ENCODE results near the gene FAM107B. TPM values are rescaled to one million over a fixed set of nuclear protein-coding genes. Genes with fewer than 3 reads are reported as not detected.

Gene FAM107B
- total RNA-seq, 1 donor: 17.7 TPM

DNA sequence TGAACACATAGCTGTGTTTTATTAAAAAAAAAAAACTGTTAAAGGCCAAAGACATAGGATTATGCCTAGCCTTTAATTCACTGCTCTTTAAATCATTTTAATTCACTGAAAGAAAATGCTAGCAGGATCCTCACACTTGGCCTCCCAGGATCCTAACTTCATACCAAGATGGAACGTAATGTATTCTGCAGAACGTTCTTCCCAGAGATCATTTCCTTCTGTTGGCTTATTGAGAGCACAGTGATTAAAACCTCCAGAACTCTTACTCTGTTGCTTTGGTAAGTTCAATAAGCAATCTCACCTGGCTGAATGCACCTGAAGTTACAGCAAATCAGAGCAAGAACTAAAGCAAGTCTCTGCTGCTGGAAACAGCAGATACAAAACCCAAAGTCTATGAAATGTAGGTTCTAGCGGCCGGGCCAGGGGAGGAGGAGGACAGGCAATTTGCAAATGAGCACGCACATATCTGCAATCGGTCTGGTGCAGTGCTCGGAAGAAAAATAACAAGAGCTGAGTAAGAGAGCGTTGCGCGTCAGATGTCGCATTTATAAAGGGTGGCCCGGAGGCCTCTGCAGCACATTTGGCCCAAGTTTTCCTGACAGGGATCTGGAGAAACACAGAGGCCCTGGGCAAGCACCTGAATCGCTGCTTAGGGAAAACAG is 193.9 kb downstream of the FAM107B start:
- TF ChIP-seq CTCF (IDR thresholded peaks at IDR 0.05; ENCODE audit: insufficient read depth, low read depth, low read length): no peak
- H3K4me3 ChIP-seq (ENCODE audit: low read depth, low read length): no peak overlapping the region
- DNase-seq (ENCODE audit: low read depth): no peak

DNA sequence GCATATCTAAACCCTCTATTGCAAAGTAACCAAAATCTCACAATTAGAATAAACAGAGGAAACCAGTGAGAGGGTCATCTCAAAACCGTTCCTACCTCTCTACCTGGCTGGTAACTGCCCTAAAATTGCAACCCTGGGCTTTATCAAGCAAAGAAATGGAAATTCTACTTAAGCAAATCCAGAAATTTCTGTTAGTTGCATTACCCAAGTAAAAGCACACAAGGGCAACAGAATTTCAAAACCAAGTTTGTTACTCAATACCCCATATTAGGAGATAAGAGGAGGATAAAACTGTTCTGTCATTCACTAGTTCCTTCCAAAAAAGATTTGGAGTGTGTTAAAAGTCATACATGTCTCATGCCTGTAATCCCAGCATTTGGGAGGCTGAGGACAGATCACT is 195.3 kb downstream of the FAM107B start:
- H3K4me3 ChIP-seq (ENCODE audit: low read depth, low read length): no peak overlapping the region
- TF ChIP-seq CTCF (IDR thresholded peaks at IDR 0.05; ENCODE audit: insufficient read depth, low read depth, low read length): no peak
- peak; percentile 70 for DNase-seq (ENCODE audit: low read depth)

- TF ChIP-seq CTCF (IDR thresholded peaks at IDR 0.05; ENCODE audit: insufficient read depth, low read depth, low read length): no peak
- no peak for DNase-seq (ENCODE audit: low read depth)
- H3K4me3 ChIP-seq (ENCODE audit: low read depth, low read length): peak overlapping the region; percentile 22
Observed at GRCh38 chr10:14578060-14578952, 196.4 kb downstream of the FAM107B start.

DNA sequence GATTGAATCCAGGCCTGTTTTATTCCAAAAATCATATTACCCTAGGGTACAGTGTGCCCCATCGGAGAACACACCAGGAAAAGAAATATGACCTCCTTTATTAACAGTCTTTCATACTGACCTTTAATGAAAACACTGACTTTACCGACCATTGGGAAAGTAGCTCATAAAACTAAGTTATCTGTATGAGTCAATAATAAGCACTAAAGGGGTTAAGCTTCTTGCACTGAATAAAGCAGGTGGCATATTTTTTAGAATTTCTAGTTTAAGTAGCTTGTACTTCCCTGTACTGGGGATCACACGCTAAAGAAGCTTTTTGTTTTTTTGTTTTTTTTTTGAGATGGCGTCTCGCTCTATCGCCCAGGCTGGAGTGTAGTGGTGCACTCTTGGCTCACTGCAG is 199.8 kb downstream of the FAM107B start:
- H3K4me3 ChIP-seq (ENCODE audit: low read depth, low read length): no peak overlapping the region
- no peak for TF ChIP-seq CTCF (IDR thresholded peaks at IDR 0.05; ENCODE audit: insufficient read depth, low read depth, low read length)
- DNase-seq (ENCODE audit: low read depth): peak; percentile 54

DNA sequence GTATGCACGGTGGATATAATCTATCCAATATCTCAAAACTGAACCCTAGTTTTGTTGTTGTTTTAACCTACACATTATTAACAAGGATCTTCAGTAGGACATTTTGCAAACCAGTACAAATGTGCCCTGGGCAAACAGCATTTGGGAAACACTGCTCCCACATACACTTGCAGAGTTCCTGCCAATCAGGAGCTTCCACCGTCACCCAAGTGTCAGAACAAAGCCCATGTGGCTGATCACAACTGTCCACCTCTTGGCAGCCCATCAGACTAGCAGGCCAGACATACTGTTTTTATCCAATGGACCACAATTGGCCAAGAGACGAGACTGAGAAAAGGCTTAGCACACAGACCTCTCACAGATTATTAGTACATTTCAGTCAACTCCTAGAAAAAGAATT is 200.4 kb downstream of the FAM107B start:
- H3K4me3 ChIP-seq (ENCODE audit: low read depth, low read length): no peak overlapping the region
- no peak for TF ChIP-seq CTCF (IDR thresholded peaks at IDR 0.05; ENCODE audit: insufficient read depth, low read depth, low read length)
- peak; percentile 31 for DNase-seq (ENCODE audit: low read depth)

- TF ChIP-seq CTCF (IDR thresholded peaks at IDR 0.05; ENCODE audit: insufficient read depth, low read depth, low read length): no peak
Observed at GRCh38 chr10:14573666-14574261, 200.9 kb downstream of the FAM107B start.

More at GRCh38 chr10:14573666-14574261, 200.9 kb downstream of the FAM107B start:
- H3K4me3 ChIP-seq (ENCODE audit: low read depth, low read length): no peak overlapping the region
- DNase-seq (ENCODE audit: low read depth): peak; percentile 78
